K562 (cell line): ENCODE data around the gene C12orf43. TPM values are rescaled to one million over a fixed set of nuclear protein-coding genes. Genes with fewer than 3 reads are reported as not detected.

Experiments
- ATAC-seq: fragments of 200-7000 bp; cut with Tn5 transposase; 3 replicates; pipeline ENCODE4 v1.9.1; 2020; ENCODE audit warnings: moderate library complexity
- BruUV-seq: library from RNA; stranded (reverse); fragments of 400-500 nt; replicated peaks from 2 replicates; lab custom pipeline; 2021; lab: Mats Ljungman, UMichigan
- CTCF ChIA-PET: fragments of 300-600 bp; formaldehyde crosslinking; extraction: SDS; loops from one replicate; lab custom pipeline; 2021; ENCODE audit warnings: low intra/inter-chr PET ratio; lab: Yijun Ruan, JAX
- POLR2A ChIA-PET: fragments of 300-600, 350-650 bp; sonication (Branson Sonifier 250); formaldehyde crosslinking; extraction: SDS; loops from one replicate; lab custom pipeline; 2021; ENCODE audit warnings: antibody characterized with exemption, inconsistent platforms; lab: Yijun Ruan, JAX
- DNase-seq, 4 experiments: peaks; one replicate each; pipeline versions ENCODE4 v3.0.0 to v3.0.0-alpha.2; 2011 to 2018; ENCODE audit warnings: low spot score in 3 of 4, mixed read lengths in 3 of 4; ENCODE audit errors: extremely low read depth in 1 of 4
- FAIRE-seq: peaks from 2 replicates; lab custom pipeline; 2011; peaks lifted over from hg19 to GRCh38; lab: Jason Lieb, UNC
- H2AFZ ChIP-seq: 2 replicates; pipeline ENCODE4 v1.6.0; 2011; ENCODE audit warnings: low read depth, low read length, control low read depth, inconsistent platforms
- H3K27ac ChIP-seq: fragments of 200-600 bp; 3 replicates; pipeline ENCODE4 v1.8.0; 2011; ENCODE audit warnings: low read depth, mild to moderate bottlenecking, control low read depth, inconsistent platforms, low read length, moderate library complexity, mixed read lengths; ENCODE audit errors: extremely low read depth
- H3K27me3 ChIP-seq, 2 experiments: fragments of 300-600 bp in 1 of 2; 2 replicates in 1 of 2; 3 replicates in 1 of 2; pipeline versions ENCODE4 v1.6.0 to v1.8.0; 2011; ENCODE audit warnings: inconsistent platforms in 2 of 2, low read length in 2 of 2, mild to moderate bottlenecking in 1 of 2, mixed read lengths in 1 of 2, moderate library complexity in 1 of 2; ENCODE audit not compliant: control insufficient read depth in 2 of 2, insufficient read depth in 2 of 2
- H3K36me3 ChIP-seq: fragments of 300-600 bp; 3 replicates; pipeline ENCODE4 v1.8.0; 2011; ENCODE audit warnings: mild to moderate bottlenecking, low read length, inconsistent platforms; ENCODE audit not compliant: control insufficient read depth, insufficient read depth
- H3K4me1 ChIP-seq, 2 experiments: fragments of 200-600 bp in 1 of 2; replicated peaks in 1 of 2; 2 replicates in 1 of 2; 3 replicates in 1 of 2; pipeline versions ENCODE4 v1.5.1 to v1.8.0; 2011; ENCODE audit warnings: inconsistent platforms in 2 of 2, low read length in 2 of 2, mild to moderate bottlenecking in 1 of 2, mixed read lengths in 1 of 2, moderate library complexity in 1 of 2; ENCODE audit not compliant: control insufficient read depth in 2 of 2, insufficient read depth in 2 of 2
- H3K4me2 ChIP-seq: 2 replicates; pipeline ENCODE4 v1.6.1; 2011; ENCODE audit warnings: low read length, control low read depth, inconsistent platforms, mixed read lengths; ENCODE audit not compliant: insufficient read depth
- H3K4me3 ChIP-seq: fragments of 200-600 bp; sonication (generic), shearing (Covaris generic); 2 replicates; pipeline ENCODE4 v1.5.1; 2016; ENCODE audit warnings: control low read depth, inconsistent platforms
- H3K79me2 ChIP-seq: fragments of 200-600 bp; 3 replicates; pipeline ENCODE4 v1.8.0; 2011; ENCODE audit warnings: low read length, inconsistent platforms; ENCODE audit not compliant: control insufficient read depth, insufficient read depth
- H3K9ac ChIP-seq, 2 experiments: 2 replicates each; pipeline versions ENCODE4 v1.6.0 to v1.6.1; 2011; ENCODE audit warnings: low read depth in 2 of 2, low read length in 2 of 2, control low read depth in 1 of 2, inconsistent platforms in 1 of 2, mild to moderate bottlenecking in 1 of 2, mixed read lengths in 1 of 2; ENCODE audit not compliant: insufficient read depth in 1 of 2
- H3K9me1 ChIP-seq: one replicate; pipeline ENCODE4 v1.6.0; 2011; ENCODE audit warnings: inconsistent platforms, mild to moderate bottlenecking, low read length, moderate library complexity; ENCODE audit not compliant: control insufficient read depth, insufficient read depth
- H3K9me3 ChIP-seq: replicated peaks from 2 replicates; pipeline ENCODE4 v1.5.1; 2011; ENCODE audit warnings: low read depth, low read length, inconsistent platforms; ENCODE audit not compliant: control insufficient read depth, insufficient read depth
- H4K20me1 ChIP-seq: replicated peaks from 2 replicates; pipeline ENCODE4 v1.6.1; 2011; ENCODE audit warnings: low read length, inconsistent platforms, mixed read lengths; ENCODE audit not compliant: control insufficient read depth, insufficient read depth
- ATF3 ChIP-seq, 2 experiments: fragments of 450-650 bp in 1 of 2; sonication (generic) in 1 of 2; formaldehyde crosslinking in 1 of 2; IDR thresholded peaks in 1 of 2; conservative IDR thresholded peaks in 1 of 2; 2 replicates each; pipeline versions ENCODE4 v1.6.1 to v1.8.1; 2016 to 2023; ENCODE audit warnings: mild to moderate bottlenecking in 2 of 2, moderate library complexity in 2 of 2, inconsistent platforms in 1 of 2, missing genetic modification reagents in 1 of 2
- FOXM1 ChIP-seq, 2 experiments: fragments of 450-650 bp in 1 of 2; sonication (generic) in 1 of 2; formaldehyde crosslinking in 1 of 2; IDR thresholded peaks; 2 replicates each; pipeline versions ENCODE4 v1.6.1 to v1.9.0; 2017 to 2022; ENCODE audit warnings: low read depth in 2 of 2, mild to moderate bottlenecking in 2 of 2, missing genetic modification reagents in 1 of 2, moderate library complexity in 1 of 2
- HMGXB4 ChIP-seq: sonication (generic); formaldehyde crosslinking; IDR thresholded peaks from 2 replicates; pipeline ENCODE4 v1.8.1; 2023; ENCODE audit warnings: mild to moderate bottlenecking, missing genetic modification reagents
- MAFF ChIP-seq: IDR thresholded peaks from 2 replicates; pipeline ENCODE4 v1.6.1; 2012; ENCODE audit warnings: low read length, improper control_type of control experiment
- PBX2 ChIP-seq, 2 experiments: IDR thresholded peaks in 1 of 2; conservative IDR thresholded peaks in 1 of 2; 2 replicates each; pipeline ENCODE4 v1.6.1; 2016; ENCODE audit warnings: low read depth in 2 of 2, mild to moderate bottlenecking in 1 of 2, missing compliant biosample characterization in 1 of 2, missing genetic modification characterization in 1 of 2, moderate library complexity in 1 of 2
- PTBP1 ChIP-seq: fragments of 200-400 bp; formaldehyde crosslinking; IDR thresholded peaks from 2 replicates; pipeline ENCODE4 v1.6.1; 2017; ENCODE audit warnings: low read depth, low read length
- RFX5 ChIP-seq: IDR thresholded peaks from 2 replicates; pipeline ENCODE4 v1.6.1; 2011; ENCODE audit warnings: low read depth, mild to moderate bottlenecking, improper control_type of control experiment, low read length
- TOE1 ChIP-seq, 2 experiments: fragments of 450-650 bp in 1 of 2; sonication (generic) in 1 of 2; formaldehyde crosslinking in 1 of 2; IDR thresholded peaks; 2 replicates each; pipeline versions ENCODE4 v1.7.1 to v1.8.0; 2016 to 2022; ENCODE audit warnings: borderline replicate concordance in 2 of 2, mild to moderate bottlenecking in 2 of 2, antibody characterized with exemption in 1 of 2, inconsistent platforms in 1 of 2, low read depth in 1 of 2, missing genetic modification reagents in 1 of 2, moderate library complexity in 1 of 2
- TRIM24 ChIP-seq, 2 experiments: fragments of 450-650 bp; IDR thresholded peaks; 2 replicates each; pipeline ENCODE4 v1.6.1; 2016
- ZNF347 ChIP-seq: fragments of 450-650 bp; formaldehyde crosslinking; IDR thresholded peaks from 2 replicates; pipeline ENCODE4 v1.4.0; 2020; ENCODE audit warnings: low read depth, mild to moderate bottlenecking, moderate library complexity
- ZNF76 ChIP-seq: fragments of 250-450 bp; sonication (Bioruptor Pico); IDR thresholded peaks from 2 replicates; pipeline ENCODE4 v1.4.0; 2020; ENCODE audit warnings: mild to moderate bottlenecking, moderate library complexity, borderline replicate concordance
- ZNF780A ChIP-seq: fragments of 250-450 bp; sonication (Bioruptor Pico); IDR thresholded peaks from 2 replicates; pipeline ENCODE4 v1.5.0; 2021; ENCODE audit warnings: mild to moderate bottlenecking
- WGBS: fragments of 100-300 bp; shearing (Covaris generic); methylation state at CpG from one replicate; pipeline ENCODE4 v1.1.6; 2016; ENCODE audit warnings: low coverage, mixed read lengths; ENCODE audit not compliant: insufficient coverage; ENCODE audit errors: missing lambda C conversion rate; 5-methylcytosine and 5-hydroxymethylcytosine counted together
- in situ Hi-C: fragments of 300-500 bp; cut with MboI; formaldehyde crosslinking; loops from 4 replicates; pipeline ENCODE4 v1.15.0; 2018; ENCODE audit warnings: inconsistent platforms, mixed read lengths
- intact Hi-C: fragments of 100-400 bp; cut with micrococcal nuclease; formaldehyde crosslinking; loops from 2 replicates; pipeline ENCODE4 v1.14.2; 2022
- polyA plus RNA-seq, 8 experiments: library from polyadenylated mRNA; depleted of rRNA in 4 of 8; stranded (reverse) in 5 of 8; unstranded in 3 of 8; fragments of >200 nt; fragmentation: Nextera tagmentation in 2 of 8; fragmentation: Illumina TruSeq in 1 of 8; extraction: Ambion mirVana in 2 of 8; extraction: Trizol in 1 of 8; gene quantifications; 2 replicates each; pipeline versions ENCODE4 v1.2.1 to v1.2.3, GENCODE V29; 2011 to 2014; ENCODE audit warnings: inconsistent platforms in 1 of 8, missing spikeins in 1 of 8
- total RNA-seq, 7 experiments: library from RNA; depleted of rRNA in 6 of 7; stranded (reverse); fragments of >200 nt in 6 of 7; fragmentation: Illumina TruSeq in 2 of 7; extraction: Trizol in 2 of 7; gene quantifications; 2 replicates each; pipeline versions ENCODE4 v1.2.1 to v1.2.3, GENCODE V29; 2011 to 2021; ENCODE audit warnings: low replicate concordance in 1 of 7

The C12orf43 gene
- total and polyA plus RNA-seq, 9 of the 15 experiments (the other 6 are each of a cell fraction or from before 2014, with no cell fraction given), result 4.3 to 22.2 (median 16.8) TPM

- no peak for TF ChIP-seq ZNF76 (CRISPR knock-in tag)
- peak; percentile 11; the same call in 1 of the 2 replicates for TF ChIP-seq MAFF
- TF ChIP-seq PTBP1, result no peak
- peak; percentile 85 for TF ChIP-seq ATF3 (IDR thresholded peaks at IDR 0.05)
- no peak for TF ChIP-seq ATF3 (CRISPR knock-in tag; conservative IDR thresholded peaks at IDR 0.05)
- no peak for TF ChIP-seq ZNF347 (CRISPR knock-in tag)
These were observed 26.8 kb upstream of the C12orf43 start (continued) for GRCh38 chr12:121043067-121043466.

GRCh38 chr12:121038861-121039668 lies 22.8 kb upstream of the C12orf43 start, which contains the start of gene OASL:
OASL (minus strand) TSS chr12:121039246; CDS start chr12:121038971, 275 bp downstream.
- no peak within 1 kb of the TSS for H2AFZ ChIP-seq
- FAIRE-seq (no peak), ATAC-seq (peak; percentile 42; the same call in 2 of the 3 replicates), DNase-seq (no peak)
- intact Hi-C loops (no loop called here), in situ Hi-C loops (no loop called here)
- POLR2A ChIA-PET, result no interaction called here
- no peaks in the 10 kb centered on the region for H3K36me3 ChIP-seq
- peaks cover 22 to 41% of the 10 kb centered on the region in 2 experiments for H3K27me3 ChIP-seq
- H3K9ac ChIP-seq, result peak within 1 kb of the TSS in 1 of 2 experiments; percentile 50; a peak in 2 of 4 replicates
- H3K27ac ChIP-seq, result no peak within 1 kb of the TSS
- CTCF ChIA-PET, result no interaction called here
- BruUV-seq, result no TSS peak
- H4K20me1 ChIP-seq, result peaks cover 3% of the 10 kb centered on the region; the same call in 1 of the 2 replicates
- H3K79me2 ChIP-seq, result no peaks in the 10 kb centered on the region
- no peak within 1 kb of the TSS for H3K4me3 ChIP-seq
- H3K9me3 ChIP-seq, result no peaks in the 10 kb centered on the region
- H3K4me2 ChIP-seq, result no peak within 1 kb of the TSS; the same call in 1 of the 2 replicates
- peaks cover 0 to 5% of the 10 kb centered on the region in 2 experiments; a peak in 1 of 5 replicates for H3K4me1 ChIP-seq
- H3K9me1 ChIP-seq, result no peaks in the 10 kb centered on the region
- 4% methylated on average over 11 of the region's 13 CpGs for WGBS
- TF ChIP-seq HMGXB4 (CRISPR knock-in tag) (no peak), ZNF780A (CRISPR knock-in tag) (no peak), TRIM24 (IDR thresholded peaks at IDR 0.05) (no peak), RFX5 (no peak), PBX2 (CRISPR knock-in tag; IDR thresholded peaks at IDR 0.05; ENCODE audit: low read depth) (no peak), PBX2 (tag; conservative IDR thresholded peaks at IDR 0.05; ENCODE audit: low read depth) (peak; percentile 80), TOE1 (IDR thresholded peaks at IDR 0.05; ENCODE audit: borderline replicate concordance) (peak; percentile 70; the same call in 1 of the 2 replicates), TOE1 (CRISPR knock-in tag; IDR thresholded peaks at IDR 0.05; ENCODE audit: borderline replicate concordance, low read depth) (no peak), FOXM1 (IDR thresholded peaks at IDR 0.05; ENCODE audit: low read depth) (peak; percentile 56; the same call in 1 of the 2 replicates), FOXM1 (CRISPR knock-in tag; IDR thresholded peaks at IDR 0.05; ENCODE audit: low read depth) (no peak)
